ENCODE measurements around the gene RAB26.

DNA sequence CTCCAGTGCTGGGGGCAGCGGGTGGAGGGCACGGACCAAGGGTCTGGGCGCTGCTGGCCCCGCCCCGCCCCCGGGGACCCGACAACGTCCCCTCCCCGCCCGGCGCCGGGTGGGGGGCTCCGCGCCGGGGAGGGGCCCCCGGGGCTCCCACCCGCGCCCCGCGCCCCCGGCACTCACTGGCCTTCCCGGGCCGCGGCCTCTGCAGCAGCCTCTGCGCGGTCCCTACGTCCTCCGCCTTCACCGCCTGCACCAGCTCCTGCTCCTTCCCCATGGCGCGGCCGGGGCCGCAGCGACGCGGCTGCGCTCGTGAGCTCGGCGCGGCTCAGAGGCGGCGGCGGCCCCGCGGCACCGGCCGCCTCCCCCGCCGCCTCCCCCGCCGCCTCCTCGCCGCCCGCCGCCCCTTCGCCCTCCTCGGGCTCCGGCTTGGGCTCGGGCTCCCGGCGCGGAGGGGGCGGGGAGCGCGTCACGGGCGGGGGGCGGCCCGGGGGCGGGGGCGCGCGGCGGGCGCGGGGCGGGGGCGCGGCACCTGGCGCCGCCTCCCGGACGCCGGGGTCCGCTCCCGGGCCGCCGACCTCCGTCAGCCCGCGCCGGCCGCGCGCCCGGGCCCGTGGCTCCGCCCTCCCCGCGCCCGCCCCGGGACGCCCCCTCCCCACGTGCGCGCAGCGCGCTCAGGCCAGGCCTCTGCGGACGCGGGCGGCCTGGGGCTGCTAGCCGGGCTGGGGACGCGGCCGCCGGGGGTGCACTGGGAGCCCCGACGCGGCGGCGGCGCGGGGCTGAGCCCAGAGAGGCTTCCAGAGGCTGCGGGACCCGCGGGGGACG, 47.9 kb downstream of the RAB26 start, which contains the start of gene CASKIN1:
- TF ChIP-seq POLR2A (IDR thresholded peaks at IDR 0.05): no peak
- TF ChIP-seq, protein P1, sequence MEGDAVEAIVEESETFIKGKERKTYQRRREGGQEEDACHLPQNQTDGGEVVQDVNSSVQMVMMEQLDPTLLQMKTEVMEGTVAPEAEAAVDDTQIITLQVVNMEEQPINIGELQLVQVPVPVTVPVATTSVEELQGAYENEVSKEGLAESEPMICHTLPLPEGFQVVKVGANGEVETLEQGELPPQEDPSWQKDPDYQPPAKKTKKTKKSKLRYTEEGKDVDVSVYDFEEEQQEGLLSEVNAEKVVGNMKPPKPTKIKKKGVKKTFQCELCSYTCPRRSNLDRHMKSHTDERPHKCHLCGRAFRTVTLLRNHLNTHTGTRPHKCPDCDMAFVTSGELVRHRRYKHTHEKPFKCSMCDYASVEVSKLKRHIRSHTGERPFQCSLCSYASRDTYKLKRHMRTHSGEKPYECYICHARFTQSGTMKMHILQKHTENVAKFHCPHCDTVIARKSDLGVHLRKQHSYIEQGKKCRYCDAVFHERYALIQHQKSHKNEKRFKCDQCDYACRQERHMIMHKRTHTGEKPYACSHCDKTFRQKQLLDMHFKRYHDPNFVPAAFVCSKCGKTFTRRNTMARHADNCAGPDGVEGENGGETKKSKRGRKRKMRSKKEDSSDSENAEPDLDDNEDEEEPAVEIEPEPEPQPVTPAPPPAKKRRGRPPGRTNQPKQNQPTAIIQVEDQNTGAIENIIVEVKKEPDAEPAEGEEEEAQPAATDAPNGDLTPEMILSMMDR (IDR thresholded peaks at IDR 0.05 in 8 of 11, conservative IDR thresholded peaks at IDR 0.05 in 3 of 11): no peak
